Psoas muscle (tissue), 8 donors: ENCODE measurements around the gene CRYBG3. TPM values are rescaled to one million over a fixed set of nuclear protein-coding genes. Genes with fewer than 3 reads are reported as not detected.
A peak's percentile ranks its signal among the peaks of the same experiment; 100 is the strongest.

Source experiments
- ATAC-seq, 4 donors: fragments of 200-7000 bp; cut with Tn5 transposase; one replicate each; pipeline ENCODE4 v1.9.1; 2020; ENCODE audit warnings: moderate library complexity in 3 of 4, mild to moderate bottlenecking in 2 of 4
- DNase-seq, 2 donors: peaks; one replicate each; pipeline ENCODE4 v3.0.0-alpha.2; 2020
- H3K27ac ChIP-seq: fragments of 200-600 bp; one replicate; pipeline ENCODE4 v1.8.0; 2022
- H3K27me3 ChIP-seq, 3 donors: fragments of 200-600 bp in 1 of 3; one replicate each; pipeline versions ENCODE4 v1.6.1 to v1.8.0; 2013 to 2022; ENCODE audit warnings: low read length in 2 of 3, mild to moderate bottlenecking in 2 of 3, moderate library complexity in 1 of 3; ENCODE audit not compliant: insufficient read depth in 3 of 3
- H3K36me3 ChIP-seq, 2 donors: fragments of 200-600 bp in 1 of 2; one replicate each; pipeline versions ENCODE4 v1.6.1 to v1.8.0; 2013 to 2022; ENCODE audit warnings: low read depth in 1 of 2, mild to moderate bottlenecking in 1 of 2, moderate library complexity in 1 of 2; ENCODE audit not compliant: insufficient read depth in 1 of 2
- H3K4me1 ChIP-seq: fragments of 200-600 bp; one replicate; pipeline ENCODE4 v1.8.0; 2022
- H3K4me3 ChIP-seq: fragments of 200-600 bp; one replicate; pipeline ENCODE4 v1.8.0; 2022; ENCODE audit warnings: mild to moderate bottlenecking
- H3K9me3 ChIP-seq: fragments of 200-600 bp; one replicate; pipeline ENCODE4 v1.8.0; 2022
- CTCF ChIP-seq: fragments of 200-600 bp; IDR thresholded peaks from one replicate; pipeline ENCODE4 v1.8.0; 2022; ENCODE audit warnings: antibody characterized with exemption
- WGBS, 3 donors: extraction: QIAGEN DNeasy Blood & Tissue Kit; methylation state at CpG; one replicate each; pipeline versions ENCODE4 v1.1.6 to v1.1.7; 2013; 5-methylcytosine and 5-hydroxymethylcytosine counted together
- intact Hi-C, 2 donors: fragments of 100-400 bp; cut with DNase I; formaldehyde crosslinking; loops; one replicate each; pipeline versions ENCODE4 v1.11.0 to v1.14.2; 2022
- polyA plus RNA-seq, 3 donors: library from polyadenylated mRNA; stranded (reverse); fragments of 200-250 nt; gene quantifications; one replicate each; pipeline ENCODE4 v1.2.3, GENCODE V29; 2013
- total RNA-seq, 4 donors: library from RNA; stranded (reverse); fragmentation: NEBNext Ultra II Directional in 2 of 4; extraction: Animal tissue kit (Norgen Biotek cat#: 25700) in 2 of 4; gene quantifications; one replicate each; pipeline versions ENCODE4 v1.2.1 to v1.2.4, GENCODE V29; 2021 to 2023
- donor health status: healthy with polysubstance abuse.
- donor health status: DM: no; HTN: no; CAD: no; lungs with moderate emphysema.
- donor health status: Bipolar disorder and iron deficiency.
- donor health status: healthy.
- donor health status: DM: yes; HTN: yes; CAD: no.
- donor health status: DM: no; HTN: no; CAD: no.
- donor health status: DM: no; HTN: no; CAD: no.
- donor health status: DM: yes; HTN: yes; CAD: no.

CRYBG3 gene
- total and polyA plus RNA-seq, 7 donors: 5.1 to 36.9 (median 10.1) TPM

- intact Hi-C loops: no loop called here
- Histone ChIP-seq H3K4me3 (peak overlapping the region; percentile 87), H3K9me3 (no peaks in the 10 kb centered on the region), H3K36me3 (peaks cover 0 to 11% of the 10 kb centered on the region in 2 donors), H3K27ac (peak overlapping the region; percentile 97), H3K4me1 (peaks cover 39% of the 10 kb centered on the region), H3K27me3 (no peaks in the 10 kb centered on the region)
- TF ChIP-seq CTCF: no peak
- no peak for ATAC-seq
- 30 to 48% (median 32%) methylated on average over 9 of the region's 9 CpGs for WGBS, 3 donors
- DNase-seq: no peak
Observed at GRCh38 chr3:97970956-97971620, 149.3 kb downstream of the CRYBG3 start.

GRCh38 chr3:97971679-97972567 lies 150.1 kb downstream of the CRYBG3 start, which contains the start of gene RIOX2:
Gene RIOX2, minus strand, starts transcription at chr3:97972431. Its CDS starts 4,838 bp downstream, at chr3:97967593.
- peaks cover 38% of the 10 kb centered on the region for H3K4me1 ChIP-seq
- WGBS, 3 donors: 0 to 1% (median 0%) methylated on average over 72 to 82 of the region's 82 CpGs
- no peaks in the 10 kb centered on the region for H3K27me3 ChIP-seq
- intact Hi-C loops: no loop called here
- ATAC-seq (peak; percentile 92 to 97 (median 95)), DNase-seq (peak; percentile 81 to 87)
- H3K9me3 ChIP-seq: no peaks in the 10 kb centered on the region
- TF ChIP-seq CTCF: no peak
- peak within 1 kb of the TSS; percentile 87 for H3K4me3 ChIP-seq
- peak within 1 kb of the TSS; percentile 97 for H3K27ac ChIP-seq
- peaks cover 0 to 2% of the 10 kb centered on the region in 2 donors for H3K36me3 ChIP-seq

- Histone ChIP-seq H3K4me1 (peaks cover 32% of the 10 kb centered on the region), H3K9me3 (no peaks in the 10 kb centered on the region), H3K4me3 (peak overlapping the region; percentile 87), H3K27me3 (no peaks in the 10 kb centered on the region), H3K36me3 (no peaks in the 10 kb centered on the region), H3K27ac (peak overlapping the region; percentile 97)
- no peak for ATAC-seq
- TF ChIP-seq CTCF: no peak
- intact Hi-C loops: no loop called here
- DNase-seq: no peak
- WGBS, 3 donors: 90 to 94% (median 91%) methylated on average over 9 of the region's 9 CpGs
Observed at GRCh38 chr3:97972976-97973375, 151.2 kb downstream of the CRYBG3 start.

GRCh38 chr3:97974996-97975395 lies 153.2 kb downstream of the CRYBG3 start:
- Histone ChIP-seq H3K27ac (no peak overlapping the region), H3K27me3 (no peaks in the 10 kb centered on the region), H3K36me3 (no peaks in the 10 kb centered on the region), H3K4me1 (peaks cover 25% of the 10 kb centered on the region), H3K4me3 (no peak overlapping the region), H3K9me3 (no peaks in the 10 kb centered on the region)
- ATAC-seq (no peak), DNase-seq (no peak)
- no peak for TF ChIP-seq CTCF
- WGBS, 3 donors: 64 to 77% (median 71%) methylated on average over 3 of the region's 3 CpGs
- intact Hi-C loops: loop anchor here in 1 of 2 donors (5.0 kb wide), 1 partner anchor 153 kb away; the partner anchor contains the start of gene CRYBG3
